C4-2B (cell line): Measurements from ENCODE around the gene MRPS7.
A peak's percentile ranks its signal among the peaks of the same experiment; 100 is the strongest.

Source experiments
- H3K27ac ChIP-seq: fragments of 450-650 bp; 2 replicates; pipeline ENCODE4 v1.5.1; 2017
- CTCF ChIP-seq: fragments of 450-650 bp; conservative IDR thresholded peaks from 2 replicates; pipeline ENCODE4 v1.5.1; 2017; ENCODE audit warnings: mild to moderate bottlenecking
- ZFX ChIP-seq: fragments of 450-650 bp; IDR thresholded peaks from 2 replicates; pipeline ENCODE4 v1.6.1; 2017

Gene MRPS7

GRCh38 chr17:75261336-75262111 is at the start of gene MRPS7, which contains the start of gene GGA3:
TSS of gene MRPS7 (plus strand) at chr17:75261879. CDS start at chr17:75261901, 22 bp downstream.
TSS of gene GGA3 (minus strand) at chr17:75261606. CDS start at chr17:75261587, 19 bp downstream.
- TF ChIP-seq ZFX, result peak; percentile 65
- TF ChIP-seq CTCF, result no peak
- peak within 1 kb of the TSS; percentile 92 for H3K27ac ChIP-seq

- H3K27ac ChIP-seq, result no peak overlapping the region
- TF ChIP-seq ZFX (no peak), CTCF (no peak)
Observed at GRCh38 chr17:75218131-75218530, 43.5 kb upstream of the MRPS7 start.

GRCh38 chr17:75219815-75220214 is 41.9 kb upstream of the MRPS7 start:
- no peak overlapping the region for H3K27ac ChIP-seq
- no peak for TF ChIP-seq ZFX
- no peak for TF ChIP-seq CTCF

GRCh38 chr17:75225016-75225415 is 36.7 kb upstream of the MRPS7 start:
- H3K27ac ChIP-seq, result no peak overlapping the region
- TF ChIP-seq CTCF (no peak), ZFX (no peak)

- peak overlapping the region; percentile 40 for H3K27ac ChIP-seq
- no peak for TF ChIP-seq ZFX
- no peak for TF ChIP-seq CTCF
Observed at GRCh38 chr17:75227729-75228128, 34.0 kb upstream of the MRPS7 start.

GRCh38 chr17:75228305-75228704 is 33.4 kb upstream of the MRPS7 start:
- TF ChIP-seq CTCF, result no peak
- no peak for TF ChIP-seq ZFX
- H3K27ac ChIP-seq, result peak overlapping the region; percentile 8; the same call in 1 of the 2 replicates

GRCh38 chr17:75228847-75229246 is 32.8 kb upstream of the MRPS7 start:
- TF ChIP-seq ZFX (no peak), CTCF (no peak)
- peak overlapping the region; percentile 8; the same call in 1 of the 2 replicates for H3K27ac ChIP-seq
